Right ventricle myocardium superior (tissue), 1 donor: Measurements from ENCODE around the gene CAPN15. TPM values are rescaled to one million over a fixed set of nuclear protein-coding genes. Genes with fewer than 3 reads are reported as not detected.

Experiments used
- ATAC-seq: fragments of 200-7000 bp; cut with Tn5 transposase; one replicate; pipeline ENCODE4 v1.9.1; 2020; ENCODE audit warnings: mild to moderate bottlenecking; ENCODE audit not compliant: poor library complexity
- DNase-seq: peaks from one replicate; pipeline ENCODE4 v3.0.0-alpha.2; 2020
- intact Hi-C: fragments of 100-400 bp; cut with DNase I; formaldehyde crosslinking; loops from one replicate; pipeline ENCODE4 v1.11.2; 2022
- total RNA-seq: library from RNA; stranded (reverse); fragmentation: NEBNext Ultra II Directional; extraction: Animal tissue kit (Norgen Biotek cat#: 25700); gene quantifications from one replicate; pipeline ENCODE4 v1.2.1, GENCODE V29; 2021
- donor health status: DM: no; HTN: yes; CAD: no; lungs with severe emphysema.

CAPN15 gene
- total RNA-seq, 1 donor from 2014 or later = 17.7 TPM

GRCh38 chr16:565419-566330 lies 38.2 kb downstream of the CAPN15 start:
- intact Hi-C loops = no loop called here
- ATAC-seq = no peak
- no peak for DNase-seq

GRCh38 chr16:566475-567372 lies 39.2 kb downstream of the CAPN15 start, which contains the start of gene NHLRC4:
Gene NHLRC4, plus strand, starts transcription at chr16:567005. Its CDS starts 1,043 bp downstream, at chr16:568048.
- DNase-seq (peak; percentile 87), ATAC-seq (peak; percentile 68)
- intact Hi-C loops = no loop called here

GRCh38 chr16:567373-568256 lies 40.1 kb downstream of the CAPN15 start:
- no peak for DNase-seq
- intact Hi-C loops = no loop called here
- ATAC-seq = no peak

GRCh38 chr16:568401-569258 lies 41.1 kb downstream of the CAPN15 start:
- no peak for DNase-seq
- ATAC-seq = no peak
- intact Hi-C loops = no loop called here

- intact Hi-C loops = no loop called here
- peak; percentile 83 for DNase-seq
Measured at GRCh38 chr16:569445-570254, 42.1 kb downstream of the CAPN15 start, which contains the start of gene PIGQ. Gene PIGQ, plus strand, starts transcription at chr16:569968. Its CDS starts 4,107 bp downstream, at chr16:574075.

DNA sequence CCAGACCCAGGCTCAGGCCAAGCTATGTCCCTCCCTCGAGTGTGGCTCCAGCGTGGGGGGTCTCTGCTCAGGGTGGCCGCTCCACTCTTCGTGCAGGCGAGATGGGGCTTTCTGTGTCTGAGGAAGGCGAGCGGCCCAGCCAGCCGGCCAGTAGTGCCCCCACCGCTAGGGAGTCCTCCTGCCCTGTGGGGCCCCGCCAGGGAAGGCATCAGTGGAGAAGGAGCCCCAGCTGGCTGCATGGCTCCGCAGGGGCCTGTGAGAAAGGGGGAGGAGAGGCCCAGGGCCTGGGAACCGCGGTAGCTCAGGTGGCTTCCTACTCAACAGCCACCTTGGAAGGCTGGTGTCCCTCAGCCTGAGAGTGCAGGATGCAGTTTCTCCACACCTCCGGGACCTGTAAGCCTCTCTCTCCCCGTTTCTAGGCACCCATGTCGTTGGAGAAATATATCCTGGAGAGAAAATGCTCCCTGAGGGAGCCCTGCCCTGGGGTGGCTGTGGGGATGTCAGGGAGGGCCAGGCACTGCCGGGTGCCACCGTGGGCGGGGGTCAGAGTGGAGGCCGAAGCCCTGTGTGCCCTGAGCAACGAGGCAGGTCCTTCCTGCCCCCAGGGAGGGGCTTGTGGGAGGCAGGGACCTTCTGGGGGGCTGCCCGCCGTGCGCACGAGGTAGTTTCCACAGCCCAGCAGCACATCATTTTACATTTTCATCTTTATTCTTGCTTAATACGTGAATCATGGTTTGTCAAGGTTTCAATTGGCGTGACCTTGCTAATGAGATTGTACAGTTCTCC lies 45.5 kb downstream of the CAPN15 start:
- DNase-seq (no peak), ATAC-seq (no peak)
- intact Hi-C loops = no loop called here

More at GRCh38 chr16:569445-570254, 42.1 kb downstream of the CAPN15 start, which contains the start of gene PIGQ:
- peak; percentile 66 for ATAC-seq

DNA sequence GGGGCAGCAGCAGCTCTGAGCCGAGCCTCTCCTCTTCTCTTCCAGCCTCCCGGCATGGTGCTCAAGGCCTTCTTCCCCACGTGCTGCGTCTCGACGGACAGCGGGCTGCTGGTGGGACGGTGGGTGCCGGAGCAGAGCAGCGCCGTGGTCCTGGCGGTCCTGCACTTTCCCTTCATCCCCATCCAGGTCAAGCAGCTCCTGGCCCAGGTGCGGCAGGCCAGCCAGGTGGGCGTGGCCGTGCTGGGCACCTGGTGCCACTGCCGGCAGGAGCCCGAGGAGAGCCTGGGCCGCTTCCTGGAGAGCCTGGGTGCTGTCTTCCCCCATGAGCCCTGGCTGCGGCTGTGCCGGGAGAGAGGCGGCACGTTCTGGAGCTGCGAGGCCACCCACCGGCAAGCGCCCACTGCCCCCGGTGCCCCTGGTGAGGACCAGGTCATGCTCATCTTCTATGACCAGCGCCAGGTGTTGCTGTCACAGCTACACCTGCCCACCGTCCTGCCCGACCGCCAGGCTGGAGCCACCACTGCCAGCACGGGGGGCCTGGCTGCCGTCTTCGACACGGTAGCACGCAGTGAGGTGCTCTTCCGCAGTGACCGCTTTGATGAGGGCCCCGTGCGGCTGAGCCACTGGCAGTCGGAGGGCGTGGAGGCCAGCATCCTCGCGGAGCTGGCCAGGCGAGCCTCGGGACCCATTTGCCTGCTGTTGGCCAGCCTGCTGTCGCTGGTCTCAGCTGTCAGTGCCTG lies 46.7 kb downstream of the CAPN15 start:
- intact Hi-C loops = no loop called here
- no peak for ATAC-seq

DNA sequence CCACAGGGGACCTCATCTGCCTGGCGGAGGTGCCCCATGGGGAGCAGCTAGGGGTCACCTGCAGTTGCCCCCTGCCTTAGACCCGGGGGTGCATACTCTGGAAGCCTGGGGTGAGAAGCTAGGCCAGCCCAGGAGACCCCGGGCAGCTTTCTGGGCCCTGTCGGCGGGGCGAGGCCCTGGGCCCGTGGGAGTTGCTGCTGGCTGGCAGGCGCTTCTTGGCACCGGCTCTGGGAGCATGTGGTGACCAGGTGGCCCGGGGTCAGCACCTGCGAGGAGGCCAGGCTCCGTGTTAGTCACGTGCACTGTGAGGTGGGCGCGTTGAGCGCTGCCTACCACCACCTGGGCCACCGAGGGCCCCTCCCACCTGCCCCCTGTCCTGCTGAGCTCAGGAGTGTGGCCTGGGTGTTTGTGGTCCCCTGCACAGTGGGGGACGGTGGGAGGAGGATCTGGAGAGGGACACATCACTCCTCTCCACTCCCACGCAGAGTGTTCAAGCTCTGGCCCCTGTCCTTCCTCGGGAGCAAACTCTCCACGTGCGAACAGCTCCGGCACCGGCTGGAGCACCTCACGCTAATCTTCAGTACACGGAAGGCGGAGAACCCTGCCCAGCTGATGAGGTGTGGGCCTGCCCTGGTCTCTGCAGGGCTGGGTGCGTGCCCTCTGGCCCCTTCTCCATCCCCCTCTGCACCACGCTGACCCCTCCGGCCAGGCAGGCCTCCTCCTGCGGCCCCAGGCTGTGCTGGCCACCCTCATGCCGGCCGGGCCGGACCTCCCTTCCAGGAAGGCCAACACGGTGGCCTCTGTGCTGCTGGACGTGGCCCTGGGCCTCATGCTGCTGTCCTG lies 48.1 kb downstream of the CAPN15 start:
- intact Hi-C loops = no loop called here
- DNase-seq (no peak), ATAC-seq (no peak)

More for the DNA sequence above, 46.7 kb downstream of the CAPN15 start:
- no peak for DNase-seq

DNA sequence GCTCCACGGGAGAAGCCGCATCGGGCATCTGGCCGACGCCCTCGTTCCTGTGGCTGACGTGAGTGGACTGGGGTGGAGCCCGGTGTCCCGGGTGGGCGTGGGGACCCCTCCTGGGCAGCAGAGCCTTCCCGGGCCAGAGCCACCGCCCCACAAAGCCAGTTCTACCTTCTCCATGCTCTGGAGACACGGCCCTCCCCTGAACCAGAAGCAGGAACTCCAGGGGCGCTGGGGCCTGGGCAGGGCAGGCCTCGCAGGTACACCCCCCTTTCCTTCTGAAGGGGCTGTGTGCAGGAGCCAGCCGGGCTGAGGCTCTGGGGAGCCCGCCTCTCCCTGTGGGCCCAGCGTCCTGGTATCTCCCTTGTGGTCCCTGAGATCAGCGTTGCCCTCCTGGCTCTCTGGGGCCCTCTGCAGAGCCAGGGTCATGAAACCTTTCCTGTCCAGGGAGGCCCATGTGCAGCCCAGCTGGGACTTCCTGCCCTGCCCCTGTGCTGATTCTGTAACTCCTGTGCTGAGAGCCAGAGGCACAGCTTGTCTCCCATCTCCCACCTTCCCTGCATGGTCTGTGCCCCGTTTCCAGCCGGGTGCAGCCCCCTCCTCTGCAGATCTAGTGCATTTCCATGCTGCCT lies 48.8 kb downstream of the CAPN15 start:
- intact Hi-C loops = no loop called here
- ATAC-seq (no peak), DNase-seq (no peak)

DNA sequence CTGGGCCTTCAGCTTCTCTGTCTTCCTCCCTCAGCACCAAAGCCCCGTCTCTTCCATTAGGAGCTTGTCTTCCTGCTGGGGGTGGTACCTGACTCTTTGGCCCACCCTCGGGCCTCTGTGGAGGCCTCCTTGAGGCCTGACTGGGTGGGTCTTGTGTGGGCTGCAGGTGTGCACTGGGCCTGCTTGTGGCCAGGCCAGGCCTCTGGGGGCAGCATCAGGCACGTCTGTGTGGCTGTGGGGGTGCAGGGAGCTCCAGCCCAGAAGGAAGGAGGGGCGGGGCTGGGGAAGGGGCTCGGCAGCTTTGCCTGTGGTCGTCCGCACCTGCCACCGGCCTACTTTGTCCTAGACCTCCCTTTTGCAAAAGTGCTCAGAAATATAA lies 49.3 kb downstream of the CAPN15 start:
- DNase-seq = no peak
- intact Hi-C loops = no loop called here
- no peak for ATAC-seq

DNA sequence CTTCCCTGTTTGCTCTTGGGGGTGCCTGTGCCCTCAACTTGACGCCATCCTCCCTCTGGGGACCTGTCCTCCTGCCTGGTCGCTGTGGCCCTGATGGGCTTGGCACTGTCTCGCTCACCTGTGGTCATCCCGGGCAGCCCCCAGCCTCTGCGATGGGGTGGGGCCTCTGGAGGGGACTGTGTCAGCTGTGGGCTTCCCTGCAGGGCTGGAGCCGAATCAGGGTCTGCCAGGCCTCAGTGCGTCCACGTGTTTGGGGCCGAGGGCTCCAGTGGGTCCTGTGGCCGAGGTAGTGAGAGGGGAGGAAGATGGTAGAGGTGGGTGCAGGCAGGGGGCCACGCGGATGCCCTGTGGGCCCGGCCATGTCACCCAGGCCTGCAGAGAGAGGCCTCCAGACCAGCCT lies 50.3 kb downstream of the CAPN15 start:
- DNase-seq (no peak), ATAC-seq (no peak)
- intact Hi-C loops = no loop called here

GRCh38 chr16:578232-578869 lies 50.8 kb downstream of the CAPN15 start:
- ATAC-seq (peak; percentile 8), DNase-seq (no peak)
- intact Hi-C loops = no loop called here

DNA sequence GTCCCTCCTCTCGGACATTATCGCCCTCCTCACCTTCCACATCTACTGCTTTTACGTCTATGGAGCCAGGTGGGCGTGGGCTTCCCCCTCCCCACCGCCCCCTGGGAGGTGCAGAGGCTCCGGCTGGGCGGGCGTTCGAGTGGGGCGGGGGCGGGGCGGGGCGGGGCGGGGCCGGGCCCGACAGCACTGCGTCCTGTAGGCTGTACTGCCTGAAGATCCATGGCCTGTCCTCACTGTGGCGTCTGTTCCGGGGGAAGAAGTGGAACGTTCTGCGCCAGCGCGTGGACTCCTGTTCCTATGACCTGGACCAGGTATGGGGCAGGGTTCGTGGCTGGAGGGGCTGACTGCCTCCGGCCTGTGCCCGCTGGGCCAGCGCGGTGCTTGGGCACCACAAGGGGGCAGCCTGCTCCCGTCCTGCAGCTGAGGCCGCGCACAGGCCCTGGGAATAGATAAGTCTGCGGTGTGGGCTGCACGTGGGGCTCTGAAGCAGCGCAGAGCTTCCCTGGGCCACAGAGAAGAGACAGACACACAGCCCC lies 51.4 kb downstream of the CAPN15 start:
- intact Hi-C loops = no loop called here
- ATAC-seq (peak; percentile 90), DNase-seq (peak; percentile 87)
